B cell (primary cell): ENCODE results near the gene TOMM70.
"Not testable (repeated sequence)": the region's sequence is repeated elsewhere in the genome, so short reads cannot be mapped to it uniquely, and the experiment has no call there.

ENCODE experiments used
- CTCF ChIP-seq: fragments of 200-600 bp; IDR thresholded peaks from one replicate; pipeline ENCODE4 v1.8.0; 2022; ENCODE audit warnings: antibody characterized with exemption, mild to moderate bottlenecking
- EZH2 ChIP-seq: IDR thresholded peaks from 2 replicates; pipeline ENCODE4 v1.6.1; 2012; ENCODE audit warnings: borderline replicate concordance, low read depth, mild to moderate bottlenecking, moderate library complexity, low read length; ENCODE audit not compliant: insufficient read depth, poor library complexity, severe bottlenecking

- not testable (repeated sequence) for TF ChIP-seq CTCF, EZH2
Observed at GRCh38 chr3:100447067-100447466, 46.2 kb upstream of the TOMM70 start.
